OCI-LY3 (cell line): ENCODE results near the gene PURB.

Experiments used
- H2AFZ ChIP-seq: fragments of 200-600, 300-600 bp; shearing (Covaris generic); 2 replicates; pipeline ENCODE4 v1.6.0; 2014; ENCODE audit warnings: antibody characterized with exemption, low read depth, low read length
- H3K27ac ChIP-seq: fragments of 200-600, 300-600 bp; sonication (generic); 2 replicates; pipeline ENCODE4 v1.5.1; 2014; ENCODE audit warnings: mild to moderate bottlenecking, low read length, moderate library complexity, mixed read lengths
- H3K27me3 ChIP-seq: fragments of 200-600, 300-600 bp; sonication (generic); 2 replicates; pipeline ENCODE4 v1.6.1; 2014; ENCODE audit warnings: low read depth, low read length, mixed read lengths
- H3K36me3 ChIP-seq: fragments of 200-600, 300-600 bp; sonication (generic); replicated peaks from 2 replicates; pipeline ENCODE3; 2014; ENCODE audit warnings: low read depth, low read length, mixed read lengths
- H3K4me1 ChIP-seq: fragments of 300-600, 200-600 bp; sonication (generic); 2 replicates; pipeline ENCODE4 v1.6.1; 2014; ENCODE audit warnings: low read length, mixed read lengths
- H3K4me2 ChIP-seq: fragments of 200-600, 300-600 bp; sonication (generic); 2 replicates; pipeline ENCODE4 v1.6.1; 2014; ENCODE audit warnings: low read length, mixed read lengths
- H3K4me3 ChIP-seq: fragments of 300-600, 200-600 bp; sonication (generic); 2 replicates; pipeline ENCODE4 v1.5.1; 2014; ENCODE audit warnings: antibody characterized with exemption, mild to moderate bottlenecking, low read length, moderate library complexity
- H3K79me2 ChIP-seq: fragments of 300-600, 200-600 bp; shearing (Covaris generic); 2 replicates; pipeline ENCODE4 v1.6.1; 2014; ENCODE audit warnings: mild to moderate bottlenecking, low read length, mixed read lengths
- H3K9ac ChIP-seq: fragments of 300-600, 200-600 bp; shearing (Covaris generic); 2 replicates; pipeline ENCODE4 v1.6.0; 2014; ENCODE audit warnings: mild to moderate bottlenecking, low read length, moderate library complexity
- H3K9me3 ChIP-seq: fragments of 200-600, 300-600 bp; shearing (Covaris generic); 2 replicates; pipeline ENCODE4 v1.6.1; 2014; ENCODE audit warnings: low read length, mixed read lengths; ENCODE audit not compliant: insufficient read depth
- H4K20me1 ChIP-seq: fragments of 200-600, 300-600 bp; sonication (generic); 2 replicates; pipeline ENCODE4 v1.6.1; 2016; ENCODE audit warnings: low read length, mixed read lengths; ENCODE audit not compliant: insufficient read depth
- CTCF ChIP-seq: fragments of 200-600, 300-600 bp; sonication (generic); IDR thresholded peaks from 2 replicates; pipeline ENCODE4 v1.5.1; 2014; ENCODE audit warnings: antibody characterized with exemption, low read length, low read depth
- EZH2phosphoT487 ChIP-seq: fragments of 200-600 bp; shearing (Covaris generic); IDR thresholded peaks from 2 replicates; pipeline ENCODE4 v1.6.1; 2018; ENCODE audit warnings: antibody characterized with exemption, mixed run types, low read depth

PURB gene

GRCh38 chr7:44909596-44910389 lies 24.5 kb upstream of the PURB start:
- Histone ChIP-seq H3K27me3 (no peaks in the 10 kb centered on the region), H2AFZ (no peak overlapping the region), H3K9ac (no peak overlapping the region), H3K4me1 (peaks cover 3% of the 10 kb centered on the region; the same call in 1 of the 2 replicates), H4K20me1 (no peaks in the 10 kb centered on the region), H3K4me2 (no peak overlapping the region), H3K79me2 (no peaks in the 10 kb centered on the region), H3K27ac (no peak overlapping the region), H3K9me3 (no peaks in the 10 kb centered on the region), H3K36me3 (no peaks in the 10 kb centered on the region), H3K4me3 (no peak overlapping the region)
- TF ChIP-seq EZH2phosphoT487 (no peak), CTCF (no peak)

GRCh38 chr7:44906965-44907364 lies 21.6 kb upstream of the PURB start:
- H3K9ac ChIP-seq = no peak overlapping the region
- no peaks in the 10 kb centered on the region for H3K4me1 ChIP-seq
- H3K4me3 ChIP-seq = no peak overlapping the region
- TF ChIP-seq EZH2phosphoT487 = no peak
- TF ChIP-seq CTCF = no peak
- no peaks in the 10 kb centered on the region for H3K79me2 ChIP-seq
- H3K4me2 ChIP-seq = no peak overlapping the region
- H2AFZ ChIP-seq = no peak overlapping the region
- H4K20me1 ChIP-seq = no peaks in the 10 kb centered on the region
- H3K27ac ChIP-seq = no peak overlapping the region
- no peaks in the 10 kb centered on the region for H3K27me3 ChIP-seq
- no peaks in the 10 kb centered on the region for H3K36me3 ChIP-seq
- no peaks in the 10 kb centered on the region for H3K9me3 ChIP-seq

GRCh38 chr7:44905002-44905635 lies 19.8 kb upstream of the PURB start:
- Histone ChIP-seq H2AFZ (no peak overlapping the region), H3K4me2 (no peak overlapping the region), H3K27ac (no peak overlapping the region), H3K4me3 (no peak overlapping the region), H3K4me1 (no peaks in the 10 kb centered on the region), H3K9me3 (no peaks in the 10 kb centered on the region), H4K20me1 (no peaks in the 10 kb centered on the region), H3K9ac (no peak overlapping the region), H3K79me2 (no peaks in the 10 kb centered on the region), H3K36me3 (no peaks in the 10 kb centered on the region), H3K27me3 (no peaks in the 10 kb centered on the region)
- TF ChIP-seq CTCF (no peak), EZH2phosphoT487 (no peak)

- Histone ChIP-seq H3K27me3 (no peaks in the 10 kb centered on the region), H3K27ac (no peak overlapping the region), H3K9ac (no peak overlapping the region), H3K4me3 (no peak overlapping the region), H2AFZ (no peak overlapping the region), H3K79me2 (no peaks in the 10 kb centered on the region), H3K4me1 (peaks cover 6% of the 10 kb centered on the region), H4K20me1 (no peaks in the 10 kb centered on the region), H3K4me2 (no peak overlapping the region), H3K36me3 (no peaks in the 10 kb centered on the region), H3K9me3 (no peaks in the 10 kb centered on the region)
- no peak for TF ChIP-seq CTCF
- no peak for TF ChIP-seq EZH2phosphoT487
Measured at GRCh38 chr7:44899443-44899842, 14.1 kb upstream of the PURB start.
